ENCODE data around the gene ADCY2.

The ADCY2 gene

GRCh38 chr5:7682379-7682778 lies 286.4 kb downstream of the ADCY2 start:
- no peak for TF ChIP-seq CTCF (IDR thresholded peaks at IDR 0.05; ENCODE audit: low read depth, low read length)
- no peak for DNase-seq (ENCODE audit: low read depth, low spot score)
- H3K4me3 ChIP-seq (ENCODE audit: low read depth, low read length), result no peak overlapping the region
- in situ Hi-C loops (cut with HindIII; ENCODE audit: low sequenced_read_pairs), result no loop called here

- no peak for TF ChIP-seq CTCF (IDR thresholded peaks at IDR 0.05; ENCODE audit: low read depth, low read length)
- DNase-seq (ENCODE audit: low read depth, low spot score), result no peak
- in situ Hi-C loops (cut with HindIII; ENCODE audit: low sequenced_read_pairs), result no loop called here
- H3K4me3 ChIP-seq (ENCODE audit: low read depth, low read length), result no peak overlapping the region
Observed at GRCh38 chr5:7683753-7684152, 287.8 kb downstream of the ADCY2 start.

DNA sequence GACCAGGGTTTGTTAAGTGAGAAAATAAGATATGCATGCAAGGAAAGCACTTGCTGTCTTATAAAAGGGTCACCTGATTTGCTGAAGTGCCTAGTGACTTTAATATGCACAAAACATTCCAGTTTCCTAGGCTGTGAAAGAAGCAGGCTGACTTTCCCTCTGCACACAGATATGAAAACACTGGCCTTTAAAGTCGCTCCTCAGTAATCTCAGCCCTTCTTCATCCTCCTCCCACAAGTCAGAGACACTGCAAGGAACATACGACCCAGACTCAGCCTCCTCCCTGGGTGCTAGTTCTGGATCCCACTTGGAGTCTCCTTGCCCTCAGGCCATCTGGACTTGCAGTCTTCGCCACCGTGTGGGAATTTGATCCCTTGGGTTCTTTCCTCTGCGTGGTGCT lies 288.9 kb downstream of the ADCY2 start:
- DNase-seq (ENCODE audit: low read depth, low spot score), result no peak
- in situ Hi-C loops (cut with HindIII; ENCODE audit: low sequenced_read_pairs), result no loop called here
- H3K4me3 ChIP-seq (ENCODE audit: low read depth, low read length), result no peak overlapping the region
- no peak for TF ChIP-seq CTCF (IDR thresholded peaks at IDR 0.05; ENCODE audit: low read depth, low read length)

DNA sequence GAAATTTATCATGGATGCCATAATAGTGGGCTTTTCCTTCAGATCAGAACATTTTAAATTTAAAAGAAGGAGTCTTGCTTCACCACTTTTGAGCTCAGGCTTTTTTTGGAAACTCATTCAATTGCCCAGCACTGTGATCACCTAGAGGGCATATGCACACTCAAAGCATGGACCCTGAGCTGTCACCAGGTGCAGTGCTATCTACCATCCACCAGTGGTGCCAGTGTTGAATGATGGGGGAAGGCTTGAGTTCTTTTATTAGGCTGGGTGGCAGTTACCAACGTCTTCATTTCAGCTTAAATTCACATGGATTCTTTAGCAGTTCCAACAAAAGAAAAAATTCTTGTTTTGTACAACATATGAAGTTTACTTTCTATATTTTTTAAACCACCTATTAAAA lies 290.9 kb downstream of the ADCY2 start:
- in situ Hi-C loops (cut with HindIII; ENCODE audit: low sequenced_read_pairs), result no loop called here
- no peak for TF ChIP-seq CTCF (IDR thresholded peaks at IDR 0.05; ENCODE audit: low read depth, low read length)
- H3K4me3 ChIP-seq (ENCODE audit: low read depth, low read length), result no peak overlapping the region
- DNase-seq (ENCODE audit: low read depth, low spot score), result no peak

DNA sequence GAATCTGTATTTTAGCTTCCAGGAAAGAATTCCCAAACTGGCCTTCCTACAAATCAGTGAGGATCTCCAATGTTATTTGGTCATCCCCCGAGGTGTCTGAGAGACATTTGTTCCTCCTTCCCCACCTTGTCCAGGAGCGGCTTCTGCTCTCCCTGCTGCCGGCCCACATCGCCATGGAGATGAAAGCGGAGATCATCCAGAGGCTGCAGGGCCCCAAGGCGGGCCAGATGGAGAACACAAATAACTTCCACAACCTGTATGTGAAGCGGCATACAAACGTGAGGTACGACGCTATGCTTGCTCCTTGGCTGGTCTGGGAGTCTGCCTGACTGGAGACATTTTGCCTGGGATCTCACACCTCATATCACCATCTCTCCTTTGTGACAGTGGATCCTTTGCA lies 294.6 kb downstream of the ADCY2 start:
- H3K4me3 ChIP-seq (ENCODE audit: low read depth, low read length), result no peak overlapping the region
- in situ Hi-C loops (cut with HindIII; ENCODE audit: low sequenced_read_pairs), result no loop called here
- DNase-seq (ENCODE audit: low read depth, low spot score), result no peak
- no peak for TF ChIP-seq CTCF (IDR thresholded peaks at IDR 0.05; ENCODE audit: low read depth, low read length)

DNA sequence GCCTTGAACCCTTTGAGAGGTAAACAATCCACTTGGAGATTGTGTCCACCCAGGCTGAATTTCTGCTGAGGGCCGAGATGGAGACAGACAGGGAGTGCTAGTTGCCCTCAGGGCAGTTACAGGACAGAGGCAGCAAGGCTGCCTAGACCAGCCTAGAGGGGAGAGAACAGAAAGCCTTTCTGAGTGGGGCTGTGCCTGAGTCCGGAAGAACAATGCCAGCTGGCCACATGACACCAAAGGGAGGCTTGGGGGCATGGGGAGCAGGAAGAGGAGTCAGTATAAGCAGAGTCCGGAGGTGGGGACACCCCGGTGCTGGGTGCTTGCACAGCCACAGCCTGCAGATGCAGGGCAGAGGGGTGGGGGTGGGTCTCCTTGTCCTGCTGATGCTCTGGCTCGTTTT lies 309.3 kb downstream of the ADCY2 start:
- no peak for DNase-seq (ENCODE audit: low read depth, low spot score)
- in situ Hi-C loops (cut with HindIII; ENCODE audit: low sequenced_read_pairs), result no loop called here
- no peak overlapping the region for H3K4me3 ChIP-seq (ENCODE audit: low read depth, low read length)
- no peak for TF ChIP-seq CTCF (IDR thresholded peaks at IDR 0.05; ENCODE audit: low read depth, low read length)

DNA sequence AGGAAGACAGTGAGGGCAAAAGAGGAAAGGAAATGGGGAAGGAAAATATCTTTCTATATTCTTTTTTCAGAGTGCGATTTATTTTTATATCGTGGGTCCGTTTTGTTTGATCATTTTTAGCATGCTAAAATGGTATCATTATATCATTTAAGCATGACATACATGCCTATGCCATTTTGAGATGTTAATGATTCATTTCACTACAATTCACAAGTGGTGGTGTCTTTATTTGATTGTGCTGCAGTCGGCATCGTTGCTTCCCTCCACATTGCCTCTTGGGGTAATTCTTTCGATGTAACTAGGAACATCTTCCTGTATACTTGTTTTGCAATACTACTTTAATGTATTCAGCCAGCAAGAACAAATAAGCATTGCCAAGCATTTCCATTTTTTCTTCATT lies 309.8 kb downstream of the ADCY2 start:
- in situ Hi-C loops (cut with HindIII; ENCODE audit: low sequenced_read_pairs), result no loop called here
- DNase-seq (ENCODE audit: low read depth, low spot score), result no peak
- no peak for TF ChIP-seq CTCF (IDR thresholded peaks at IDR 0.05; ENCODE audit: low read depth, low read length)
- no peak overlapping the region for H3K4me3 ChIP-seq (ENCODE audit: low read depth, low read length)
